GM23338 (cell line): Measurements from ENCODE around the gene FAM227B. TPM values are rescaled to one million over a fixed set of nuclear protein-coding genes. Genes with fewer than 3 reads are reported as not detected.

Source experiments
- ATAC-seq: fragments of 200-7000 bp; cut with Tn5 transposase; 3 replicates; pipeline ENCODE4 v1.9.1; 2020
- DNase-seq: peaks from one replicate; pipeline ENCODE4 v3.0.0-alpha.2; 2015; ENCODE audit warnings: low spot score
- H2AFZ ChIP-seq: fragments of 200-600 bp; sonication (generic); 2 replicates; pipeline ENCODE4 v1.8.0; 2016; ENCODE audit warnings: antibody characterized with exemption, mild to moderate bottlenecking, moderate library complexity
- H3F3A ChIP-seq: fragments of 200-600 bp; sonication (generic); replicated peaks from 2 replicates; pipeline ENCODE4 v1.8.0; 2017; ENCODE audit warnings: antibody characterized with exemption, mixed run types, low read depth
- H3K27ac ChIP-seq: fragments of 200-600 bp; sonication (generic); 2 replicates; pipeline ENCODE4 v1.6.1; 2016; ENCODE audit warnings: low read depth
- H3K27me3 ChIP-seq: fragments of 200-600 bp; sonication (generic); 2 replicates; pipeline ENCODE4 v1.8.0; 2016; ENCODE audit warnings: mild to moderate bottlenecking, mixed run types, moderate library complexity; ENCODE audit not compliant: insufficient read depth
- H3K36me3 ChIP-seq: fragments of 200-600 bp; sonication (generic); 2 replicates; pipeline ENCODE4 v1.8.0; 2016; ENCODE audit warnings: mild to moderate bottlenecking; ENCODE audit not compliant: insufficient read depth
- H3K4me1 ChIP-seq: fragments of 200-600 bp; sonication (generic); 2 replicates; pipeline ENCODE4 v1.8.0; 2016; ENCODE audit warnings: mild to moderate bottlenecking, moderate library complexity; ENCODE audit not compliant: insufficient read depth
- H3K4me2 ChIP-seq: fragments of 200-600 bp; sonication (generic); 2 replicates; pipeline ENCODE4 v1.7.1; 2017; ENCODE audit warnings: mixed run types
- H3K4me3 ChIP-seq: fragments of 200-600 bp; sonication (generic); 2 replicates; pipeline ENCODE4 v1.6.1; 2016; ENCODE audit warnings: mixed run types
- H3K79me2 ChIP-seq: fragments of 200-600 bp; sonication (generic); replicated peaks from 2 replicates; pipeline ENCODE4 v1.8.0; 2017; ENCODE audit warnings: mild to moderate bottlenecking; ENCODE audit not compliant: insufficient read depth
- H3K9me2 ChIP-seq: fragments of 200-600 bp; sonication (generic); 2 replicates; pipeline ENCODE4 v1.8.0; 2017; ENCODE audit not compliant: insufficient read depth
- H4K20me1 ChIP-seq: fragments of 200-600 bp; sonication (generic); replicated peaks from 2 replicates; pipeline ENCODE4 v1.8.0; 2017; ENCODE audit warnings: mild to moderate bottlenecking; ENCODE audit not compliant: insufficient read depth
- H3K27ac Mint-ChIP-seq: 2 replicates; pipeline ENCODE4 v1.8.0; 2020; ENCODE audit warnings: inconsistent platforms, mild to moderate bottlenecking, moderate library complexity, mixed read lengths
- H3K27me3 Mint-ChIP-seq: 3 replicates; pipeline ENCODE4 v1.8.0; 2022; ENCODE audit warnings: low read depth, mild to moderate bottlenecking, moderate library complexity, mixed read lengths, inconsistent platforms; ENCODE audit not compliant: insufficient read depth, poor library complexity
- H3K36me3 Mint-ChIP-seq: 3 replicates; pipeline ENCODE4 v1.8.0; 2021; ENCODE audit warnings: low read depth, mild to moderate bottlenecking, inconsistent platforms, moderate library complexity, mixed read lengths
- H3K4me1 Mint-ChIP-seq: 3 replicates; pipeline ENCODE4 v1.8.0; 2020; ENCODE audit warnings: mild to moderate bottlenecking, inconsistent platforms, mixed read lengths
- H3K4me3 Mint-ChIP-seq: 3 replicates; pipeline ENCODE4 v1.8.0; 2021; ENCODE audit warnings: moderate library complexity, mild to moderate bottlenecking, inconsistent platforms, mixed read lengths
- H3K9me3 Mint-ChIP-seq: 3 replicates; pipeline ENCODE4 v1.8.0; 2020; ENCODE audit warnings: moderate library complexity, mild to moderate bottlenecking, inconsistent platforms, mixed read lengths
- CREB1 ChIP-seq: fragments of 250-450 bp; sonication (Bioruptor Pico); IDR thresholded peaks from 2 replicates; pipeline ENCODE4 v1.5.0; 2020; ENCODE audit warnings: low read depth, mild to moderate bottlenecking, moderate library complexity
- ETS1 ChIP-seq: IDR thresholded peaks from 2 replicates; pipeline ENCODE4 v1.6.1; 2016; ENCODE audit warnings: antibody characterized with exemption
- EZH2phosphoT487 ChIP-seq: fragments of 200-600 bp; sonication (generic); IDR thresholded peaks from one replicate; pipeline ENCODE4 v1.8.1; 2018; ENCODE audit warnings: antibody characterized with exemption; ENCODE audit not compliant: unreplicated experiment
- POLR2AphosphoS5 ChIP-seq: IDR thresholded peaks from 2 replicates; pipeline ENCODE4 v1.6.1; 2016; ENCODE audit warnings: antibody characterized with exemption, low read depth
- ZNF114 ChIP-seq: fragments of 250-450 bp; sonication (Bioruptor Pico); IDR thresholded peaks from 2 replicates; pipeline ENCODE4 v1.5.0; 2020; ENCODE audit warnings: mild to moderate bottlenecking, moderate library complexity
- ZNF331 ChIP-seq: fragments of 250-450 bp; sonication (Bioruptor Pico); IDR thresholded peaks from 2 replicates; pipeline ENCODE4 v1.5.0; 2020; ENCODE audit warnings: low read depth, mild to moderate bottlenecking, moderate library complexity
- polyA plus RNA-seq: library from polyadenylated mRNA; unstranded; fragments of >200 nt; fragmentation: Nextera tagmentation; extraction: Ambion mirVana; gene quantifications from 2 replicates; pipeline ENCODE4 v1.2.1, GENCODE V29; 2016
- total RNA-seq: library from RNA; depleted of rRNA; stranded (reverse); fragments of >200 nt; shearing (Covaris generic); gene quantifications from 2 replicates; pipeline ENCODE4 v1.2.3, GENCODE V29; 2014
- TF ChIP-seq, protein P1 (sequence below): IDR thresholded peaks from one replicate; pipeline ENCODE4 v1.6.1; 2018; ENCODE audit warnings: antibody characterized with exemption; ENCODE audit not compliant: unreplicated experiment
- TF ChIP-seq, protein P2 (sequence below), 2 experiments: fragments of 200-600 bp in 1 of 2; sonication (generic) in 1 of 2; conservative IDR thresholded peaks; 2 replicates each; pipeline versions ENCODE4 v1.5.1 to v1.6.1; 2016 to 2017; ENCODE audit warnings: antibody characterized with exemption in 2 of 2, low read depth in 2 of 2, mild to moderate bottlenecking in 2 of 2, moderate library complexity in 1 of 2

The FAM227B gene
- total and polyA plus RNA-seq, 2 experiments from 2014 or later = 2.6 to 10.2 TPM

GRCh38 chr15:49472338-49472737 lies 148.3 kb downstream of the FAM227B start (continued):
- TF ChIP-seq, protein P1, sequence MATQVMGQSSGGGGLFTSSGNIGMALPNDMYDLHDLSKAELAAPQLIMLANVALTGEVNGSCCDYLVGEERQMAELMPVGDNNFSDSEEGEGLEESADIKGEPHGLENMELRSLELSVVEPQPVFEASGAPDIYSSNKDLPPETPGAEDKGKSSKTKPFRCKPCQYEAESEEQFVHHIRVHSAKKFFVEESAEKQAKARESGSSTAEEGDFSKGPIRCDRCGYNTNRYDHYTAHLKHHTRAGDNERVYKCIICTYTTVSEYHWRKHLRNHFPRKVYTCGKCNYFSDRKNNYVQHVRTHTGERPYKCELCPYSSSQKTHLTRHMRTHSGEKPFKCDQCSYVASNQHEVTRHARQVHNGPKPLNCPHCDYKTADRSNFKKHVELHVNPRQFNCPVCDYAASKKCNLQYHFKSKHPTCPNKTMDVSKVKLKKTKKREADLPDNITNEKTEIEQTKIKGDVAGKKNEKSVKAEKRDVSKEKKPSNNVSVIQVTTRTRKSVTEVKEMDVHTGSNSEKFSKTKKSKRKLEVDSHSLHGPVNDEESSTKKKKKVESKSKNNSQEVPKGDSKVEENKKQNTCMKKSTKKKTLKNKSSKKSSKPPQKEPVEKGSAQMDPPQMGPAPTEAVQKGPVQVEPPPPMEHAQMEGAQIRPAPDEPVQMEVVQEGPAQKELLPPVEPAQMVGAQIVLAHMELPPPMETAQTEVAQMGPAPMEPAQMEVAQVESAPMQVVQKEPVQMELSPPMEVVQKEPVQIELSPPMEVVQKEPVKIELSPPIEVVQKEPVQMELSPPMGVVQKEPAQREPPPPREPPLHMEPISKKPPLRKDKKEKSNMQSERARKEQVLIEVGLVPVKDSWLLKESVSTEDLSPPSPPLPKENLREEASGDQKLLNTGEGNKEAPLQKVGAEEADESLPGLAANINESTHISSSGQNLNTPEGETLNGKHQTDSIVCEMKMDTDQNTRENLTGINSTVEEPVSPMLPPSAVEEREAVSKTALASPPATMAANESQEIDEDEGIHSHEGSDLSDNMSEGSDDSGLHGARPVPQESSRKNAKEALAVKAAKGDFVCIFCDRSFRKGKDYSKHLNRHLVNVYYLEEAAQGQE = no peak
- no peak for TF ChIP-seq EZH2phosphoT487

DNA sequence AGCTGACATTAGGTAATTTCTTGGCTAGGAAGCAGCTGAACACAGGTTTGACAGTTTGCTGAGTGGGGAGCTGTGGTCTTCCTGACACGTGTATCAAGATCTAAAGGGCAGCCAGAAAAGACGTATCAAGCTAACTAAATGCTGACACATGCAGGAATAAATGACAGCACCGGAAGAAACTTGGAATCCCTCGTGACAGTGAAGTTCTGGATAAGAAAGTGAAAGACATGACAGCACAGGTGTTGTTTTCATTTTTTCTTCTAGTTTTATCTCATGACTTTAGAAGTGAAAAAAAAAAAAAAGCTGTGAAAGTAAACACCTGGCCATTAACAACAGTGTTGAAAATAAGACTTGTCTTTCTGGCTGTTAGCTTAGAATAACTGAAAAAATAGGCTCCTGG lies 148.9 kb downstream of the FAM227B start:
- H3F3A ChIP-seq = no peaks in the 10 kb centered on the region
- no peak overlapping the region for H3K4me3 ChIP-seq
- Mint-ChIP-seq H3K4me1 (no peaks in the 10 kb centered on the region), H3K4me3 (no peak overlapping the region), H3K27me3 (no peaks in the 10 kb centered on the region), H3K27ac (no peak overlapping the region), H3K9me3 (no peaks in the 10 kb centered on the region), H3K36me3 (no peaks in the 10 kb centered on the region)
- H3K4me1 ChIP-seq = no peaks in the 10 kb centered on the region
- TF ChIP-seq, protein P2, sequence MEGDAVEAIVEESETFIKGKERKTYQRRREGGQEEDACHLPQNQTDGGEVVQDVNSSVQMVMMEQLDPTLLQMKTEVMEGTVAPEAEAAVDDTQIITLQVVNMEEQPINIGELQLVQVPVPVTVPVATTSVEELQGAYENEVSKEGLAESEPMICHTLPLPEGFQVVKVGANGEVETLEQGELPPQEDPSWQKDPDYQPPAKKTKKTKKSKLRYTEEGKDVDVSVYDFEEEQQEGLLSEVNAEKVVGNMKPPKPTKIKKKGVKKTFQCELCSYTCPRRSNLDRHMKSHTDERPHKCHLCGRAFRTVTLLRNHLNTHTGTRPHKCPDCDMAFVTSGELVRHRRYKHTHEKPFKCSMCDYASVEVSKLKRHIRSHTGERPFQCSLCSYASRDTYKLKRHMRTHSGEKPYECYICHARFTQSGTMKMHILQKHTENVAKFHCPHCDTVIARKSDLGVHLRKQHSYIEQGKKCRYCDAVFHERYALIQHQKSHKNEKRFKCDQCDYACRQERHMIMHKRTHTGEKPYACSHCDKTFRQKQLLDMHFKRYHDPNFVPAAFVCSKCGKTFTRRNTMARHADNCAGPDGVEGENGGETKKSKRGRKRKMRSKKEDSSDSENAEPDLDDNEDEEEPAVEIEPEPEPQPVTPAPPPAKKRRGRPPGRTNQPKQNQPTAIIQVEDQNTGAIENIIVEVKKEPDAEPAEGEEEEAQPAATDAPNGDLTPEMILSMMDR (conservative IDR thresholded peaks at IDR 0.05; ENCODE audit: low read depth in 2 of 2) = no peak
- no peak for TF ChIP-seq ZNF114 (CRISPR knock-in tag)
- TF ChIP-seq ETS1 = no peak
- TF ChIP-seq EZH2phosphoT487 = no peak
- no peak for TF ChIP-seq CREB1
- no peak for TF ChIP-seq ZNF331 (CRISPR knock-in tag)
- no peak for TF ChIP-seq POLR2AphosphoS5
- TF ChIP-seq, protein P1 = no peak
- no peaks in the 10 kb centered on the region for H4K20me1 ChIP-seq
- H3K27me3 ChIP-seq = no peaks in the 10 kb centered on the region
- no peak overlapping the region for H3K4me2 ChIP-seq
- H3K9me2 ChIP-seq = no peaks in the 10 kb centered on the region
- no peak overlapping the region for H2AFZ ChIP-seq
- H3K27ac ChIP-seq = no peak overlapping the region
- DNase-seq (no peak), ATAC-seq (no peak)
- no peaks in the 10 kb centered on the region for H3K79me2 ChIP-seq
- no peaks in the 10 kb centered on the region for H3K36me3 ChIP-seq
